Measurements from ENCODE around the gene BMP2K. TPM values are rescaled to one million over a fixed set of nuclear protein-coding genes. Genes with fewer than 3 reads are reported as not detected.

The BMP2K gene
- 41.3 and 43.1 TPM in 2 replicates for total RNA-seq

GRCh38 chr4:78776079-78776728 lies at the start of gene BMP2K:
TSS of gene BMP2K (plus strand) at chr4:78776350. CDS start at chr4:78776544, 194 bp downstream.
- peak within 1 kb of the TSS; percentile 96 for H3K4me3 ChIP-seq (ENCODE audit: low read depth, low read length)
- H3K27me3 ChIP-seq (ENCODE audit: control insufficient read depth, insufficient read depth, low read length): no peaks in the 10 kb centered on the region
- no peak for FAIRE-seq
- no peaks in the 10 kb centered on the region for H3K36me3 ChIP-seq (ENCODE audit: control insufficient read depth, insufficient read depth, low read length)
- DNase-seq (ENCODE audit: low read depth): peak; percentile 33
- no peak for TF ChIP-seq CTCF (IDR thresholded peaks at IDR 0.05; ENCODE audit: insufficient read depth, low read length, severe bottlenecking)

- Histone ChIP-seq H3K4me3 (ENCODE audit: low read depth, low read length) (no peak overlapping the region), H3K36me3 (ENCODE audit: control insufficient read depth, insufficient read depth, low read length) (no peaks in the 10 kb centered on the region), H3K27me3 (ENCODE audit: control insufficient read depth, insufficient read depth, low read length) (no peaks in the 10 kb centered on the region)
- no peak for DNase-seq (ENCODE audit: low read depth)
- no peak for FAIRE-seq
- TF ChIP-seq CTCF (IDR thresholded peaks at IDR 0.05; ENCODE audit: insufficient read depth, low read length, severe bottlenecking): no peak
Observed at GRCh38 chr4:78726546-78726945, 49.6 kb upstream of the BMP2K start.

GRCh38 chr4:78732332-78733104 lies 43.6 kb upstream of the BMP2K start:
- H3K36me3 ChIP-seq (ENCODE audit: control insufficient read depth, insufficient read depth, low read length): no peaks in the 10 kb centered on the region
- TF ChIP-seq CTCF (IDR thresholded peaks at IDR 0.05; ENCODE audit: insufficient read depth, low read length, severe bottlenecking): no peak
- no peaks in the 10 kb centered on the region for H3K27me3 ChIP-seq (ENCODE audit: control insufficient read depth, insufficient read depth, low read length)
- H3K4me3 ChIP-seq (ENCODE audit: low read depth, low read length): no peak overlapping the region
- FAIRE-seq: no peak
- no peak for DNase-seq (ENCODE audit: low read depth)

GRCh38 chr4:78734441-78735162 lies 41.5 kb upstream of the BMP2K start:
- TF ChIP-seq CTCF (IDR thresholded peaks at IDR 0.05; ENCODE audit: insufficient read depth, low read length, severe bottlenecking): no peak
- no peaks in the 10 kb centered on the region for H3K27me3 ChIP-seq (ENCODE audit: control insufficient read depth, insufficient read depth, low read length)
- DNase-seq (ENCODE audit: low read depth): no peak
- no peaks in the 10 kb centered on the region for H3K36me3 ChIP-seq (ENCODE audit: control insufficient read depth, insufficient read depth, low read length)
- H3K4me3 ChIP-seq (ENCODE audit: low read depth, low read length): no peak overlapping the region
- FAIRE-seq: no peak

- Histone ChIP-seq H3K27me3 (ENCODE audit: control insufficient read depth, insufficient read depth, low read length) (no peaks in the 10 kb centered on the region), H3K36me3 (ENCODE audit: control insufficient read depth, insufficient read depth, low read length) (no peaks in the 10 kb centered on the region), H3K4me3 (ENCODE audit: low read depth, low read length) (no peak overlapping the region)
- no peak for TF ChIP-seq CTCF (IDR thresholded peaks at IDR 0.05; ENCODE audit: insufficient read depth, low read length, severe bottlenecking)
- FAIRE-seq (no peak), DNase-seq (ENCODE audit: low read depth) (no peak)
Observed at GRCh38 chr4:78735697-78736096, 40.5 kb upstream of the BMP2K start.

Measured in bronchial epithelial cell (primary cell).